Mononuclear cell (primary cell): ENCODE measurements around the gene URGCP. TPM values are rescaled to one million over a fixed set of nuclear protein-coding genes. Genes with fewer than 3 reads are reported as not detected.

Experiments used
- H3K27me3 ChIP-seq: 2 replicates; pipeline ENCODE4 v1.6.0; 2011; ENCODE audit warnings: low read length, control low read depth; ENCODE audit not compliant: insufficient read depth
- H3K4me1 ChIP-seq: 2 replicates; pipeline ENCODE4 v1.5.1; 2011; ENCODE audit warnings: mild to moderate bottlenecking, low read length, control low read depth; ENCODE audit not compliant: insufficient read depth
- H3K4me3 ChIP-seq: 2 replicates; pipeline ENCODE4 v1.5.1; 2011; ENCODE audit warnings: mild to moderate bottlenecking, low read length, moderate library complexity
- H3K9me3 ChIP-seq: 2 replicates; pipeline ENCODE4 v1.5.1; 2011; ENCODE audit warnings: low read depth, mild to moderate bottlenecking, control low read depth, low read length
- total RNA-seq: library from RNA; depleted of rRNA; stranded (reverse); fragments of >200 nt; gene quantifications from one replicate; pipeline ENCODE4 v1.2.3, GENCODE V29; 2012

URGCP gene
- total RNA-seq, 1 donor: 19.2 TPM

GRCh38 chr7:43869867-43870240 is 36.5 kb downstream of the URGCP start:
- peak overlapping the region; percentile 56 for H3K4me3 ChIP-seq
- no peaks in the 10 kb centered on the region for H3K9me3 ChIP-seq
- H3K4me1 ChIP-seq: peaks cover 18% of the 10 kb centered on the region

GRCh38 chr7:43869006-43869866 is 37.2 kb downstream of the URGCP start, which contains the start of gene MRPS24:
TSS of gene MRPS24 (minus strand) at chr7:43869517. CDS start at chr7:43869495, 22 bp downstream.
- Histone ChIP-seq H3K9me3 (no peaks in the 10 kb centered on the region), H3K4me1 (peaks cover 18% of the 10 kb centered on the region), H3K27me3 (no peaks in the 10 kb centered on the region), H3K4me3 (peak within 1 kb of the TSS; percentile 56)

More at GRCh38 chr7:43869867-43870240, 36.5 kb downstream of the URGCP start:
- no peaks in the 10 kb centered on the region for H3K27me3 ChIP-seq

GRCh38 chr7:43868681-43869005 is 37.8 kb downstream of the URGCP start:
- H3K4me3 ChIP-seq: peak overlapping the region; percentile 56

DNA sequence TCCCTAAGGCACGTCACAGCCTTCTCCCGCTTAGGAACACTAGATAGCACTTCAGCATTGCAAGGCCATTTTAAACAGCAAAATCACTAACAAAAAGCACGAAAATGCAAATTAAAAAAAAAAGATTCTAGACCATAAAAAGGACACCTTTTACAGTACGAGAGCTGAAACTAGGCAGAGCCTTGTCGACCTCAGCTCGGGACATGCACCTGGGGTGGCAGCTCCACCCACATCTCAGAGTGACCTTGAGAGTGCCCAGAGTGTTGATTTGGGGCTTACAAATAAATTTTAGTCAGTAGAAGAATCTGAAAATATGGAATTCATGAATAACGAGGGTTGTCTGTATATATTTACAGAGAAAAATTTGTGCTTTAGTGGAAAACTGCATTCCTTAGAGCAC is 38.2 kb downstream of the URGCP start:
- Histone ChIP-seq H3K9me3 (no peaks in the 10 kb centered on the region), H3K4me3 (no peak overlapping the region), H3K4me1 (peaks cover 18% of the 10 kb centered on the region), H3K27me3 (no peaks in the 10 kb centered on the region)

More at GRCh38 chr7:43868681-43869005, 37.8 kb downstream of the URGCP start:
- Histone ChIP-seq H3K27me3 (no peaks in the 10 kb centered on the region), H3K4me1 (peaks cover 18% of the 10 kb centered on the region), H3K9me3 (no peaks in the 10 kb centered on the region)

DNA sequence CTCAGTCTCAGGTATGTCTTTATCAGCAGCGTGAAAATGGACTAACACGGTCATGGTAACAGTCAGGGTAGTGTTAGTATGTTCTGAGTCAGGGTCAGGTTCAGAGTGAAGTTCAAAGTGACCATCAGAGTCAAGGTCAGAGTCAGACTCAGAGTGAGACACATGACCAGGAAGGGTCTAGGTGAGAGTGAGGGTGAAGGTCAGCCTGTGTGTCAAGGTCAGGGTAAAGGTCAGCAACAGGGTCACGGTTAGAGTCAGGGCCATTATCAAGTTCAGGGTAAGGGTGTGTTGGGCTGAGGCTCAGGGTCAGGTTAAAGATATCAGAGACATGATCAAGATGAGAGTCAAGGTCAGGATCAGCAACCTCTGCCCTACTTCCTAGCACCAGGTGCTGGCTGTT is 41.1 kb downstream of the URGCP start:
- Histone ChIP-seq H3K27me3 (no peaks in the 10 kb centered on the region), H3K4me3 (no peak overlapping the region), H3K9me3 (no peaks in the 10 kb centered on the region), H3K4me1 (peaks cover 16% of the 10 kb centered on the region)

GRCh38 chr7:43864126-43864525 is 42.3 kb downstream of the URGCP start:
- H3K27me3 ChIP-seq: no peaks in the 10 kb centered on the region
- H3K4me1 ChIP-seq: peaks cover 9% of the 10 kb centered on the region
- no peak overlapping the region for H3K4me3 ChIP-seq
- H3K9me3 ChIP-seq: no peaks in the 10 kb centered on the region

- Histone ChIP-seq H3K4me3 (no peak overlapping the region), H3K27me3 (no peaks in the 10 kb centered on the region), H3K9me3 (no peaks in the 10 kb centered on the region), H3K4me1 (no peaks in the 10 kb centered on the region)
Measured at GRCh38 chr7:43856996-43857395, 49.4 kb downstream of the URGCP start.

GRCh38 chr7:43856316-43856715 is 50.1 kb downstream of the URGCP start:
- no peaks in the 10 kb centered on the region for H3K9me3 ChIP-seq
- no peaks in the 10 kb centered on the region for H3K27me3 ChIP-seq
- no peak overlapping the region for H3K4me3 ChIP-seq
- H3K4me1 ChIP-seq: no peaks in the 10 kb centered on the region

- H3K4me1 ChIP-seq: no peaks in the 10 kb centered on the region
- H3K9me3 ChIP-seq: no peaks in the 10 kb centered on the region
- H3K27me3 ChIP-seq: no peaks in the 10 kb centered on the region
- H3K4me3 ChIP-seq: no peak overlapping the region
Measured at GRCh38 chr7:43855176-43855575, 51.2 kb downstream of the URGCP start.

GRCh38 chr7:43851805-43852204 is 54.6 kb downstream of the URGCP start:
- Histone ChIP-seq H3K4me1 (no peaks in the 10 kb centered on the region), H3K27me3 (no peaks in the 10 kb centered on the region), H3K4me3 (no peak overlapping the region), H3K9me3 (no peaks in the 10 kb centered on the region)

GRCh38 chr7:43850348-43851116 is 55.9 kb downstream of the URGCP start:
- H3K9me3 ChIP-seq: no peaks in the 10 kb centered on the region
- no peak overlapping the region for H3K4me3 ChIP-seq
- no peaks in the 10 kb centered on the region for H3K4me1 ChIP-seq
- H3K27me3 ChIP-seq: no peaks in the 10 kb centered on the region

DNA sequence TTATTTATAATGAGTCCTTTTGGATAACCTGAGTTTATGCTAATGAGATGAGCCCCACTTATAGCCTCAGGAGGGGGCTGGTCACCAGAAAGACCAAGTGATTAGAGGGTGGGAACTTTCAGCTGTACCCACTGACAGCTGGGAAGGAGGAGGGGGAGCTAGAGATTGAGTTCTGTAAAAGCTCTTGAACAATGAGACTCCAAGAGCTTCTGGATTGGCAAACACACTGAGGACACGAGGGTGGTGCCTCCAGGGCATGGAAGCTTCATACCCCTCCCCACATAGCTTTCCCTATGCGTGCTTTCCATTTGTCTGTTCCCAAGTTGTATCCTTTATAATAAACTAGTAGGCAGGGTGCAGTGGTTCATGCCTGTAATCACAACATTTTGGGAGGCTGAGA is 57.3 kb downstream of the URGCP start:
- Histone ChIP-seq H3K9me3 (no peaks in the 10 kb centered on the region), H3K27me3 (no peaks in the 10 kb centered on the region), H3K4me3 (no peak overlapping the region), H3K4me1 (no peaks in the 10 kb centered on the region)

DNA sequence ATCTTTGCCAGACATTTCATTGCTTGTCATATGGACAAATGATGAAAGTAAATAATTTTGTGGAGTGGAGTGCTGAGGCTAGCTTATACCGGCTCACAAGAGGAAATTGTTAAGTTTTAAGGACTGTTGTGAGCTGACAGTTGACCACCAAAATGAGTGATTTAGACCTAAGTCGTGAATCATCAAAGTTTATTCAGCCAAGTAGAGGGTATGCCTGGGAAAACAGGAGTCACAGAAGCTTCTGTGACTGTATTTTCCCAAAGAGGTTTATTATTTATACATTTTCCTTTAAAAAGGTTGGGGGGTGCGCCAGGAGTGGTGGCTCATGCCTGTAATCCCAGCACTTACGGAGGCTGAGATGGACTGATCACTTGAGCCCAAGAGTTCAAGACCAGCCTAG is 58.9 kb downstream of the URGCP start:
- no peaks in the 10 kb centered on the region for H3K4me1 ChIP-seq
- H3K27me3 ChIP-seq: no peaks in the 10 kb centered on the region
- no peak overlapping the region for H3K4me3 ChIP-seq
- no peaks in the 10 kb centered on the region for H3K9me3 ChIP-seq

GRCh38 chr7:43844662-43845061 is 61.7 kb downstream of the URGCP start:
- Histone ChIP-seq H3K4me1 (no peaks in the 10 kb centered on the region), H3K9me3 (no peaks in the 10 kb centered on the region), H3K27me3 (no peaks in the 10 kb centered on the region), H3K4me3 (no peak overlapping the region)

DNA sequence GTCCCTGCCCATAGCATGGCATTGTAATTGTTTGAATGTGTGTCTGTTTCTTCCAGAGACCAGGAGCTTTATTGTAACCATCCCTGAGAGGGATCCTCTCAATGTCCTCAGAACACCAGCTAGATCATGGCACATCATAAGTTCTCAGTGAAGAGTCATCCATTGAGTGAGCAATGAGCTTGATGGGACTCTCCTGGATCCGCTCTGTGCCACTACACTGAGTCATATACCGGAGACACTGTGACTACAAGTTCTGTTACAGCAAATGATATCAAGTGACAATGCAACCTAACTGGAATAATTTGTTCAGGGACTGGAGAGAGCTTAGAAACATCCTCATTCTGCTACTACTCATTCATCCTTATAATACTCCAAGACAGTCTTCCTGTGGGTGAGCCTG is 62.1 kb downstream of the URGCP start:
- H3K4me3 ChIP-seq: no peak overlapping the region
- no peaks in the 10 kb centered on the region for H3K9me3 ChIP-seq

More for the DNA sequence above, 62.1 kb downstream of the URGCP start:
- Histone ChIP-seq H3K27me3 (no peaks in the 10 kb centered on the region), H3K4me1 (no peaks in the 10 kb centered on the region)
